ENCODE results near the gene PLCXD1. TPM values are rescaled to one million over a fixed set of nuclear protein-coding genes. Genes with fewer than 3 reads are reported as not detected.

The PLCXD1 gene
- total and polyA plus RNA-seq, 4 donors: 2.6 to 25.7 (median 12.8) TPM

GRCh38 chrX:275476-275966 is 5.7 kb upstream of the PLCXD1 start (continued):
- TF ChIP-seq GABPA (IDR thresholded peaks at IDR 0.05 in 1 of 2, conservative IDR thresholded peaks at IDR 0.05 in 1 of 2) (no peak), RXRA (IDR thresholded peaks at IDR 0.05) (no peak), ZBTB33 (IDR thresholded peaks at IDR 0.05) (no peak), NR2F2 (IDR thresholded peaks at IDR 0.05) (no peak)

GRCh38 chrX:275967-276580 is 5.1 kb upstream of the PLCXD1 start:
- peak overlapping the region; percentile 90 to 91 for H3K27ac ChIP-seq (ENCODE audit: low read depth in 1 of 2, low read length in 2 of 2)
- DNase-seq (ENCODE audit: low spot score): peak; percentile 66

More at GRCh38 chrX:275967-276580, 5.1 kb upstream of the PLCXD1 start:
- Histone ChIP-seq H3K4me3 (ENCODE audit: low read depth in 1 of 3, low read length in 3 of 3) (peak overlapping the region; percentile 72 to 81 (median 73)), H3K9ac (ENCODE audit: low read depth in 1 of 2, low read length in 2 of 2) (peak overlapping the region; percentile 55 to 88), H3K36me3 (ENCODE audit: control insufficient read depth in 4 of 4, insufficient read depth in 3 of 4, low read depth in 1 of 4, low read length in 3 of 4) (no peaks in the 10 kb centered on the region), H3K4me1 (ENCODE audit: control insufficient read depth in 4 of 4, insufficient read depth in 4 of 4, low read length in 3 of 4) (peaks cover 4 to 15% (median 10%) of the 10 kb centered on the region in 4 donors), H3K9me3 (ENCODE audit: control insufficient read depth in 4 of 4, low read length in 3 of 4) (no peaks in the 10 kb centered on the region), H3K27me3 (ENCODE audit: control insufficient read depth in 4 of 4, insufficient read depth in 4 of 4, low read length in 3 of 4) (no peaks in the 10 kb centered on the region)
- 5% methylated on average over 36 of the region's 36 CpGs for WGBS
- TF ChIP-seq EGR1 (IDR thresholded peaks at IDR 0.05; ENCODE audit: low read depth in 2 of 2): peak in 1 of 2 donors; percentile 92
- TF ChIP-seq FOXA1 (IDR thresholded peaks at IDR 0.05): no peak
- peak; percentile 33 for TF ChIP-seq CTCF (IDR thresholded peaks at IDR 0.05; ENCODE audit: low read depth, low read length, missing input control)
- TF ChIP-seq HNF4A (conservative IDR thresholded peaks at IDR 0.05): no peak
- TF ChIP-seq YY1 (IDR thresholded peaks at IDR 0.05): peak; percentile 30
- no peak for TF ChIP-seq TAF1 (conservative IDR thresholded peaks at IDR 0.05)
- TF ChIP-seq FOXA2 (IDR thresholded peaks at IDR 0.05): no peak
- TF ChIP-seq JUND (IDR thresholded peaks at IDR 0.05): no peak
- peak; percentile 45 to 57 for TF ChIP-seq RAD21 (IDR thresholded peaks at IDR 0.05)
- TF ChIP-seq HNF4G (IDR thresholded peaks at IDR 0.05): no peak
- peak; percentile 89 for TF ChIP-seq REST (IDR thresholded peaks at IDR 0.05)
- TF ChIP-seq GABPA (IDR thresholded peaks at IDR 0.05 in 1 of 2, conservative IDR thresholded peaks at IDR 0.05 in 1 of 2): no peak
- peak; percentile 59 for TF ChIP-seq SP1 (IDR thresholded peaks at IDR 0.05)
- TF ChIP-seq ZBTB33 (IDR thresholded peaks at IDR 0.05): no peak
- peak in 1 of 2 donors; percentile 45 for TF ChIP-seq RXRA (IDR thresholded peaks at IDR 0.05)
- no peak for TF ChIP-seq MAX (IDR thresholded peaks at IDR 0.05)
- TF ChIP-seq NR2F2 (IDR thresholded peaks at IDR 0.05): no peak
- TF ChIP-seq ATF3 (IDR thresholded peaks at IDR 0.05): no peak

Data from liver (tissue), 9 donors.